Gastroesophageal sphincter (tissue), 3 donors: Measurements from ENCODE around the gene CNTN6.
A peak's percentile ranks its signal among the peaks of the same experiment; 100 is the strongest.

ENCODE experiments used
- EP300 ChIP-seq: sonication (generic); formaldehyde crosslinking; IDR thresholded peaks from one replicate; pipeline ENCODE4 v1.6.1; 2017; ENCODE audit warnings: antibody characterized with exemption, mild to moderate bottlenecking
- POLR2A ChIP-seq, 2 donors: fragments of 450-650 bp; IDR thresholded peaks; one replicate each; pipeline ENCODE4 v1.6.1; 2017; ENCODE audit warnings: antibody characterized with exemption in 2 of 2, mild to moderate bottlenecking in 2 of 2, moderate library complexity in 1 of 2
- TF ChIP-seq, protein P1 (sequence below), 4 experiments: fragments of 200-600 bp in 2 of 4; fragments of 450-650 bp in 2 of 4; sonication (generic) in 1 of 4; IDR thresholded peaks; one replicate each; pipeline ENCODE4 v1.5.1; 2017 to 2019; ENCODE audit warnings: antibody characterized with exemption in 4 of 4, mild to moderate bottlenecking in 2 of 4, moderate library complexity in 2 of 4

GRCh38 chr3:1082108-1082507, 10.7 kb upstream of the CNTN6 start:
- TF ChIP-seq POLR2A (IDR thresholded peaks at IDR 0.05): no peak
- TF ChIP-seq, protein P1, sequence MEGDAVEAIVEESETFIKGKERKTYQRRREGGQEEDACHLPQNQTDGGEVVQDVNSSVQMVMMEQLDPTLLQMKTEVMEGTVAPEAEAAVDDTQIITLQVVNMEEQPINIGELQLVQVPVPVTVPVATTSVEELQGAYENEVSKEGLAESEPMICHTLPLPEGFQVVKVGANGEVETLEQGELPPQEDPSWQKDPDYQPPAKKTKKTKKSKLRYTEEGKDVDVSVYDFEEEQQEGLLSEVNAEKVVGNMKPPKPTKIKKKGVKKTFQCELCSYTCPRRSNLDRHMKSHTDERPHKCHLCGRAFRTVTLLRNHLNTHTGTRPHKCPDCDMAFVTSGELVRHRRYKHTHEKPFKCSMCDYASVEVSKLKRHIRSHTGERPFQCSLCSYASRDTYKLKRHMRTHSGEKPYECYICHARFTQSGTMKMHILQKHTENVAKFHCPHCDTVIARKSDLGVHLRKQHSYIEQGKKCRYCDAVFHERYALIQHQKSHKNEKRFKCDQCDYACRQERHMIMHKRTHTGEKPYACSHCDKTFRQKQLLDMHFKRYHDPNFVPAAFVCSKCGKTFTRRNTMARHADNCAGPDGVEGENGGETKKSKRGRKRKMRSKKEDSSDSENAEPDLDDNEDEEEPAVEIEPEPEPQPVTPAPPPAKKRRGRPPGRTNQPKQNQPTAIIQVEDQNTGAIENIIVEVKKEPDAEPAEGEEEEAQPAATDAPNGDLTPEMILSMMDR (IDR thresholded peaks at IDR 0.05): peak in 3 of 4 experiments; percentile 17 to 43 (median 33)
- TF ChIP-seq EP300: no peak
